Loucy (cell line): ENCODE measurements around the gene SZT2.
"Not testable (repeated sequence)": the region's sequence is repeated elsewhere in the genome, so short reads cannot be mapped to it uniquely, and the experiment has no call there.

ENCODE experiments used
- H2AFZ ChIP-seq: fragments of 200-600 bp; sonication (generic); 2 replicates; pipeline ENCODE4 v1.6.0; 2016; ENCODE audit warnings: antibody characterized with exemption, mild to moderate bottlenecking, low read length, moderate library complexity
- H3F3A ChIP-seq: fragments of 200-600 bp; 2 replicates; pipeline ENCODE4 v1.6.0; 2016; ENCODE audit warnings: antibody characterized with exemption, low read depth, mild to moderate bottlenecking
- H3K27me3 ChIP-seq: fragments of 200-600 bp; sonication (generic); 2 replicates; pipeline ENCODE4 v1.6.1; 2014; ENCODE audit warnings: low read length, mild to moderate bottlenecking; ENCODE audit not compliant: insufficient read depth, poor library complexity, severe bottlenecking
- H3K36me3 ChIP-seq: fragments of 200-600 bp; sonication (generic); 2 replicates; pipeline ENCODE4 v1.6.1; 2016; ENCODE audit warnings: low read length; ENCODE audit not compliant: insufficient read depth
- H3K4me1 ChIP-seq: fragments of 200-600 bp; sonication (generic); 2 replicates; pipeline ENCODE4 v1.5.1; 2014; ENCODE audit warnings: low read length, mild to moderate bottlenecking; ENCODE audit not compliant: insufficient read depth, poor library complexity, severe bottlenecking
- H3K4me2 ChIP-seq: fragments of 200-600 bp; sonication (generic); 2 replicates; pipeline ENCODE4 v1.6.0; 2014; ENCODE audit warnings: antibody characterized with exemption, low read length, low read depth, mild to moderate bottlenecking; ENCODE audit not compliant: poor library complexity, severe bottlenecking
- H3K4me3 ChIP-seq: fragments of 200-600 bp; sonication (generic); 2 replicates; pipeline ENCODE4 v1.5.1; 2014; ENCODE audit warnings: low read length, mild to moderate bottlenecking, mixed read lengths; ENCODE audit not compliant: poor library complexity, severe bottlenecking
- H3K79me2 ChIP-seq: fragments of 200-600 bp; sonication (generic); 2 replicates; pipeline ENCODE4 v1.6.1; 2014; ENCODE audit warnings: low read length; ENCODE audit not compliant: insufficient read depth
- H3K9ac ChIP-seq: fragments of 200-600 bp; sonication (generic); 2 replicates; pipeline ENCODE4 v1.6.0; 2014; ENCODE audit warnings: mild to moderate bottlenecking, low read depth, low read length, moderate library complexity; ENCODE audit not compliant: poor library complexity, severe bottlenecking
- H3K9me2 ChIP-seq: fragments of 200-600 bp; sonication (generic); replicated peaks from 2 replicates; pipeline ENCODE4 v1.6.1; 2016; ENCODE audit warnings: low read depth, low read length, mixed read lengths
- H3K9me3 ChIP-seq: fragments of 200-600 bp; sonication (generic); 2 replicates; pipeline ENCODE4 v1.6.1; 2014; ENCODE audit warnings: mild to moderate bottlenecking, antibody characterized with exemption, low read length, low read depth; ENCODE audit not compliant: insufficient read depth
- H4K20me1 ChIP-seq: fragments of 200-600 bp; sonication (generic); 2 replicates; pipeline ENCODE4 v1.6.0; 2014; ENCODE audit warnings: antibody characterized with exemption, low read length, mild to moderate bottlenecking; ENCODE audit not compliant: insufficient read depth, poor library complexity, severe bottlenecking
- CTCF ChIP-seq: fragments of 200-600 bp; sonication (generic); conservative IDR thresholded peaks from 2 replicates; pipeline ENCODE4 v1.5.1; 2014; ENCODE audit warnings: mild to moderate bottlenecking, antibody characterized with exemption, low read length
- EZH2phosphoT487 ChIP-seq: fragments of 200-600 bp; IDR thresholded peaks from 2 replicates; pipeline ENCODE4 v1.6.1; 2018; ENCODE audit warnings: antibody characterized with exemption, mild to moderate bottlenecking, moderate library complexity, borderline replicate concordance

SZT2 gene

GRCh38 chr1:43396059-43396458, 6.4 kb downstream of the SZT2 start:
- no peak overlapping the region for H3K4me3 ChIP-seq
- H4K20me1 ChIP-seq = no peaks in the 10 kb centered on the region
- no peak overlapping the region for H2AFZ ChIP-seq
- no peaks in the 10 kb centered on the region for H3F3A ChIP-seq
- peaks cover 3% of the 10 kb centered on the region; the same call in 1 of the 2 replicates for H3K79me2 ChIP-seq
- no peaks in the 10 kb centered on the region for H3K9me2 ChIP-seq
- no peaks in the 10 kb centered on the region for H3K36me3 ChIP-seq
- H3K27me3 ChIP-seq = no peaks in the 10 kb centered on the region
- no peak overlapping the region for H3K9ac ChIP-seq
- TF ChIP-seq EZH2phosphoT487 = no peak
- no peak for TF ChIP-seq CTCF
- no peak overlapping the region for H3K4me2 ChIP-seq
- H3K9me3 ChIP-seq = no peaks in the 10 kb centered on the region
- H3K4me1 ChIP-seq = peaks cover 3% of the 10 kb centered on the region

DNA sequence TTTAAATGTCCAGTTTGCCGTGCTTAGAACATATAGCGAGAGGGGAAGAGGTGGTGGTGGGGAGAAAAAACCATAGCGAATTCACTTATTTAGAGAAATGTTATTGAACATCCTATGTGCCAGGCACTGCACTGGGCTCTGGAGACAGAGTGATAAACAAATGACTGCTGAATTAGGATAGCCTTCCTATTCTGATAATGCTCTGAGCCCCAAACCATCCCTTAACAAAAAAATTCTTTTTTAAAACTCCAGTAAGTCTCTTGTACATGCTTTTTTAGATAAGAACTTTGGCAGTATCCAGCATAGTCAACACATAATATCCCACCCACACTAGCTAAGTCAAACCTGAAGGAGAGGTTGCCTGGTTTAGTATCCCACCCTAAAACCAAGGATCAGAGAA, 8.5 kb downstream of the SZT2 start:
- TF ChIP-seq EZH2phosphoT487 (no peak), CTCF (no peak)
- Histone ChIP-seq H3F3A (no peaks in the 10 kb centered on the region), H3K4me1 (no peaks in the 10 kb centered on the region), H3K4me2 (no peak overlapping the region), H3K36me3 (no peaks in the 10 kb centered on the region), H3K27me3 (no peaks in the 10 kb centered on the region), H3K9ac (no peak overlapping the region), H2AFZ (no peak overlapping the region), H3K9me2 (no peaks in the 10 kb centered on the region), H3K9me3 (no peaks in the 10 kb centered on the region), H3K79me2 (no peaks in the 10 kb centered on the region), H4K20me1 (no peaks in the 10 kb centered on the region), H3K4me3 (no peak overlapping the region)

- not testable (repeated sequence) for H3K79me2 ChIP-seq, H3K4me3 ChIP-seq, H4K20me1 ChIP-seq, H2AFZ ChIP-seq, H3K9me3 ChIP-seq, H3K27me3 ChIP-seq, H3K4me2 ChIP-seq, H3K9me2 ChIP-seq, H3F3A ChIP-seq, H3K4me1 ChIP-seq, H3K36me3 ChIP-seq, H3K9ac ChIP-seq
Measured at GRCh38 chr1:43400441-43400840, 10.7 kb downstream of the SZT2 start.

DNA sequence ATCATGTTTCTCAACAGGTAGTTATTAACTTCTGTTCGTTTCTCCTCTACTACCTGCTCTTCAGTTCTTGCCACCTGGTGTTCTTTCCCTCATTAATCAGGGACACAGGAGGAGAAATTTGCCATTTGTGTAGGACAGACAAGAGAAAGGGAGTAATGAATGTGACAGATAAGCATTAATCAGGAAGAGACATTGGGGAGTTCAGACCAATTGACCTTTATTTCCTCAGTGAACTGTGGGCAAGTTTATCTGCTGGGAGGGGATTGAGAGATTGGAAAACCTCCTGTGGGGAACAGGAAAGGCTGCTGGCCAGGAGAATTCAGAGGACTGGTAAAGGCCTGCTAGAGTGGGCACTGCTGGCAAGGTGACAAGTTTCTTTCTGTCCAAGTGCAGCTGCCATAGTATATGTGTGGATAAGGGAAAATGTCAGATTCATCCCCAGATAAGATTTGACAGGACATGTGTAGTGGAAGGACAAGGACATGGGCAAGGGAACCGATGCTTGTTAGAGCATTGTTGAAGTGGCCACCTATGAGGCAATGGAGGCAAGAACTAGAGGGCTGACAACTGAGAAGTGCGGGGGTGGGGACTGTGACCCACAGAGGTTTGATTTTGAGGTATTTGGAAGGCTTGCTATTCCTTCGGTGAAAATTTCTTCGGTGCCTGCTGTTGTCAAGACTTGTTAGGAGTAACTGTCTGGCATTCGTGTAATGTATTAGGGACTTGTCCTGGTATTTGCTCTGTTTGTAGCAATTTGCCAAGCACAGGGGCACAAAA, 12.6 kb downstream of the SZT2 start:
- Histone ChIP-seq H3K9ac (no peak overlapping the region), H3K36me3 (peaks cover 19% of the 10 kb centered on the region; the same call in 1 of the 2 replicates), H3K9me2 (no peaks in the 10 kb centered on the region)

More for the DNA sequence above, 12.6 kb downstream of the SZT2 start:
- no peak for TF ChIP-seq EZH2phosphoT487
- no peak overlapping the region for H2AFZ ChIP-seq
- no peak overlapping the region for H3K4me3 ChIP-seq
- H3K4me1 ChIP-seq = no peaks in the 10 kb centered on the region
- H3K79me2 ChIP-seq = no peaks in the 10 kb centered on the region
- no peaks in the 10 kb centered on the region for H3F3A ChIP-seq
- H3K27me3 ChIP-seq = no peaks in the 10 kb centered on the region
- no peaks in the 10 kb centered on the region for H4K20me1 ChIP-seq
- no peak overlapping the region for H3K4me2 ChIP-seq
- H3K9me3 ChIP-seq = no peaks in the 10 kb centered on the region
